GM21786 (cell line): ENCODE results near the gene RRM2.

Source experiments
- ATAC-seq: cut with Tn5 transposase; IDR thresholded peaks from one replicate; pipeline ENCODE4 v1.9.1; 2021; ENCODE audit not compliant: unreplicated experiment

Gene RRM2

DNA sequence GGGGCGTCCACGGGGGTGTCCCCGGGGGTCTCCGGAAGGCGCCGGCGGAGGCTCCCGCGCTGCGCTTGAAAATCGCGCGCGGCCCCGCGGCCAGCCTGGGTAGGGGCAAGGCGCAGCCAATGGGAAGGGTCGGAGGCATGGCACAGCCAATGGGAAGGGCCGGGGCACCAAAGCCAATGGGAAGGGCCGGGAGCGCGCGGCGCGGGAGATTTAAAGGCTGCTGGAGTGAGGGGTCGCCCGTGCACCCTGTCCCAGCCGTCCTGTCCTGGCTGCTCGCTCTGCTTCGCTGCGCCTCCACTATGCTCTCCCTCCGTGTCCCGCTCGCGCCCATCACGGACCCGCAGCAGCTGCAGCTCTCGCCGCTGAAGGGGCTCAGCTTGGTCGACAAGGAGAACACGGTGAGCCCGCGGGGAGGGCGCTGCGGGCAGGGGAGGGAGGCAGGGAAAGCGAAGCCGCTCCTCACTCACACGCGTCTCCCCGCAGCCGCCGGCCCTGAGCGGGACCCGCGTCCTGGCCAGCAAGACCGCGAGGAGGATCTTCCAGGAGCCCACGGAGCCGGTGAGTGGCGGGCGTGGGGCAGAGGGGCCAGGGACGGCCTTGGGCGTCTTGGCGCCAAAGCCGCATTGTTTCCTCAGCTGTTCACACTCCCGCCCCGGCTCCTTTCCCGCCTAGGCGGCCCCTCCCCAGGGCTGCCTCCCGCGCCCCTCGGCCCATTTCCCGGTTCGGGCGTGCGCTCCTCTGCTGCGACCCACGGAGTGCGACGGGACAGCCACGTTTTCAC, at the start of gene RRM2:
TSS of gene RRM2 (plus strand) at position 240 of the 781 bp plus-strand sequence. CDS start at position 300, 60 bp downstream.
- ATAC-seq = peak; percentile 60

- no peak for ATAC-seq
Measured at GRCh38 chr2:10073706-10074105, 48.8 kb upstream of the RRM2 start.

- no peak for ATAC-seq
Measured at GRCh38 chr2:10075101-10075500, 47.4 kb upstream of the RRM2 start.

- no peak for ATAC-seq
Measured at GRCh38 chr2:10075571-10076209, 46.8 kb upstream of the RRM2 start.

DNA sequence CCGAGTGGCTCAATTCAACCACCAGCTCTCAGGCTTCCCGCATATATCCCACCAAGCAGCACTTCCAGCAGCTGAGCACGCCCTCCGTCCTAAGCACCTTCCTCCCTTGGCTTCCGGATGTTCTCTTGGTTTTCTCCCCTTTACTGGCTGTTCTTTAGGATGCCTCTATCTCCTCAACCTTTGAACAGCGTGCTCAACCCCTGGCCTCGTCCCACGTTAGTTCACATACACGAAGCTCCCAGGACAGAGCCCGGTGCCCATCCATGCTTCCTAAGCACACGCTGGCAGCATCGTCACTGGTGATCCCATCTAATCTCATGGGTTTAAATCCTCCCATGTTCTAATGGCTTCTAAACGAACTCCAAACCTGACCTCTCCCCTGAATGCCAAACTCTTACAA, 46.0 kb upstream of the RRM2 start:
- ATAC-seq = no peak

DNA sequence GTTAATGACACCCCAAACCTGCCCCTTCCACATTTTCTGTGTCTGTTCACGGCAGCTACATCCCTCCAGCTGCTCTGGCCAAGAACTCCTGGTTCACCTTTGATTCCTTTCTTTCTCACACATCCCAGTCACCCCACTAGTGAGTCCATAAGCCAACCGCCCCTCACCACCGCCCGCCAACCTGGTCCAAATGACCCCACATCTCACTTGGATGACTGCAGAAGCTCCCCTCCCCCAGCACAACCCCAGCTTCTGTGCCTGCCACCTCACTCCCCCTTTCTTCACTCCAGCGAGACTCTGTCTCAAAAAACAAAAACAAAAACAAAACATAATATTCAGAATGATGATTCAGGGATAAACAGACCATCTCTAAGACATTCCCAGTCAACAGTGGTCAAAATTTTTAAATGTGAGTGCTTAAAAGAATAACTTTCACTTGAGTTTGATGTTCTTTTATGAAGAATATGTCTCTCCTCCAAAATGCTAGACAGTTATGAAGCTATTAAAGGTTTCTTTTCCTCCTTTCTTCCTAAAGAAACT, 45.5 kb upstream of the RRM2 start:
- no peak for ATAC-seq

- ATAC-seq = no peak
Measured at GRCh38 chr2:10078001-10078400, 44.5 kb upstream of the RRM2 start.

DNA sequence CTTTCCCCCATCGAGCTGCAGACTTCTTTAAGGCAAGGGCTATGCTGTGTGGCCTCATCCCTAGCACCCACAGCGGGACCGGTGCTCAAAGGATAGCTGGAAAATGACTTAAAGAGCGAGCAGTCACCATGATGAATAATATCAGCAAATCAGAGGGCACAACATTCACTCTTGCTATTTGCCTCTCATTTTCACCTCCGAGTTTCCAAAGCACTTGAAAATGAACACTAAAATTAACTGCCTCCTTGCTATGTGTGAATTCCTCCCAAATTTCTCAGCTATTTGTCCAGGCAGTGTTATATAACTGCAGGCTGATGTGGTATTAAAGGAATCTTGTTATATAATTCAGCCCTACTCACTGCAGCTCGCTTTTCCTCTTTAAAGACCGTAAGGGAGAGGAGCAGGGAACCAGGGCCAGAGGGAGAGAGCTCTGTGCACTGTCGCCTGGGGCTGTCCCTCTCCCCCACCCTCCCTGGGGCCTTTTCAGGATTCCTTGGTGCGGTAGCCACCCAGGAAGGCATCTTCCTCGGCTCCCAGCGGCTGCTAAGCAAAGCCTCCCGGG, 43.8 kb upstream of the RRM2 start:
- ATAC-seq = no peak

DNA sequence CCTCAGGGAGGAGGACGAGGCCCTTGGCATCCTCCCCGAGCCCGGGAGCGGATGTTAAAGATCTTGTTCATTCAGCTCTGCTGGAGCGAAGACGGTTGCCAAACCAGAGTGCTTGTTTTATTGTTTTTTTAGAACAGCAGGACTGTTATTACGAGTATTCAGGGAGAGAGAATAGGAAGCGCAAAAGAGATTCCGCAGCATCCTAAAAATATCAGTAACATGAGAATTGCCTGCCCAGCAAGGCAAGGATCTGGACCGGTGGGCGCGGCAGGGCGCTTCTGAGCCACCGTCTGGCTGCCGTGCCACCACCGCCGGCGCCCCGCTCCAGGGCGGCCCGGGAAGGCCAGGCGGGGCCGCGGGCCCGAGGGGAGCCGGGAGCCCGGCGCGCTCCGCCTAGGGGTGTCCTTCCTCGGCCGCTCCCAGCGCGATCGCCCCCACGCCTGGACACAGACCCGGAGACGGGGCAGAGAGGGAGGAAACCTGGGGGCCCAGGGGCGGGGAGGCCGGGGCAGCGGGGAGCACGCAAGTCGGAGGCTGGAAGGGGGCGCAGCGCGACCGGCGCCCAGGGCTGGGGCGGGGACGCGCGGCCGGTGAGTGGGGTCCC, 43.2 kb upstream of the RRM2 start:
- peak; percentile 1 for ATAC-seq

- ATAC-seq = peak; percentile 22
Measured at GRCh38 chr2:10079870-10080535, 42.5 kb upstream of the RRM2 start, which contains the start of gene CYS1. CYS1 (minus strand) TSS chr2:10080411; CDS start chr2:10080223, 188 bp downstream.

- peak; percentile 7 for ATAC-seq
Measured at GRCh38 chr2:10080536-10081304, 41.8 kb upstream of the RRM2 start.

DNA sequence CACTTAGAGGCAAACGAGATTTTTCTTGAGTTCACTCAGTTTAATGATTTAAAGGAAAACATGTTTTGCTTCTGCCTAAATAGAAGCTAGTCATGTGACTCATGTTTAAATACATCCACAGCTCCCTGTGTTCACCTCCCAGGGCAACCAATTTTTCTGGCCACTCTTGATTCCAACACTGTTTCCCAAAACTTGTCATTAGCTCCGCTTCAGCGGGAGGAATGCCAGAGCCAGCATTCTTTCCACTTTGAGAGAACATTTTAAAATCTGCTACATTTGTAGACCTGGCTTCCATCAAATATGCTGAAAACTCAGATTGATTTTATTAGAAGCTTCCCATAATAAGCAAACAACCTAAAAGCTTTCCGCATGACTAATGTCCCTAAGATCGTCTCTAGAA, 39.5 kb upstream of the RRM2 start:
- no peak for ATAC-seq

- peak; percentile 44 for ATAC-seq
Measured at GRCh38 chr2:10083692-10084211, 38.8 kb upstream of the RRM2 start.

GRCh38 chr2:10084223-10084865, 38.2 kb upstream of the RRM2 start:
- ATAC-seq = no peak

GRCh38 chr2:10085043-10085667, 37.4 kb upstream of the RRM2 start:
- ATAC-seq = no peak

GRCh38 chr2:10085668-10086059, 36.9 kb upstream of the RRM2 start:
- no peak for ATAC-seq

DNA sequence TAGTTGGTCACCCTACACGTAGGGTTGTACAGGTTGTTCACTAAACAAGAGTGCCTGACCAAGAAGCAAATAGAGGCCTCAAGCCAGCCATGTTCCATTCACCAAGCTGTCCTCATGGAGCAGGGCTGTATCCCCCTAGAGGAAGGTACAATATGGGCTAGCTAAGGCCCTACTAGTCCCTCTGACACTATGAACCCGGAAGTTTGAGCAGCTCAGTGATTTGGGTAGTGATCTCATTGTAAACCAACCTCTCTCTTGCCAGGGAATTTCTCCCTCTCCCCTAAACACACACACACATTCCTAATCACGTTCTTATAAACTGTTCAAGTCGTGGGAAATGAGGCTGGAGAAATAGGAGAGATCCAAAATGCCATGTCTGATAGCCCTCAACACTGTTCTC, 35.6 kb upstream of the RRM2 start:
- no peak for ATAC-seq

DNA sequence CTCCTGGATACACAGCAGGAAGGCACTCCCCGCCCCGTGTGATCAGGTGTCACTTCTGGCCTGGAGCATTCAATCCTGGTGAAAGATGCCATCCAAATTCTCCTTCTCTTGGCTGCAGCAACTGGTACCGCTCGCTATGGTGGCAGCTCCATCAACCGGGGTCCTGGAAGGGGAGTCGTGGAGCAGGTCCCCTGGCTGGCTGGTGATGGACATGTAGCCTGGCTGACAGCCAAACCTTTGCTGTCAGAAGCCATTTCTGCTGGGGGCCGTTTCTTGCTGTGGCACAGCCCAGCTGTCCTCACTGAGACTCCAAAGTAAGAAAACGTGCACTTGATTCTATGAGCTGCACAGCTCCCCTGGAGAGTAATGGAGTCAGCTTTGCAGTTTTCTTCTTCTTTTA, 35.2 kb upstream of the RRM2 start:
- no peak for ATAC-seq
